ENCODE data around the gene NPRL2. TPM values are rescaled to one million over a fixed set of nuclear protein-coding genes. Genes with fewer than 3 reads are reported as not detected.

The NPRL2 gene
- total RNA-seq, 1 experiment from 2014 or later = 24.1 TPM

GRCh38 chr3:50373146-50374051, 22.8 kb upstream of the NPRL2 start:
- no peak overlapping the region for H3K4me2 ChIP-seq
- H3K79me2 ChIP-seq (ENCODE audit: low read depth) = no peaks in the 10 kb centered on the region
- no peaks in the 10 kb centered on the region for H3K36me3 ChIP-seq (ENCODE audit: low read depth)
- no peaks in the 10 kb centered on the region for H3K4me1 ChIP-seq (replicated peaks; ENCODE audit: insufficient read depth)
- TF ChIP-seq EZH2 (IDR thresholded peaks at IDR 0.05; ENCODE audit: low read depth) (no peak), CTCF (conservative IDR thresholded peaks at IDR 0.05) (no peak)
- no peaks in the 10 kb centered on the region for H3K9me2 ChIP-seq (ENCODE audit: insufficient read depth)
- no peak overlapping the region for H3K4me3 ChIP-seq
- H4K20me1 ChIP-seq (ENCODE audit: insufficient read depth) = no peaks in the 10 kb centered on the region
- intact Hi-C loops (cut with micrococcal nuclease; ENCODE audit: unreplicated experiment) = no loop called here
- peaks cover 32% of the 10 kb centered on the region for H3K27me3 ChIP-seq (ENCODE audit: insufficient read depth, low read depth)
- ChIA-PET POLR2A (ENCODE audit: unreplicated experiment) (no interaction called here), CTCF (no interaction called here)
- no peak overlapping the region for H3K27ac ChIP-seq
- H2AFZ ChIP-seq = no peak overlapping the region
- no peak for DNase-seq
- no peaks in the 10 kb centered on the region for H3K9me3 ChIP-seq (ENCODE audit: insufficient read depth, low read depth)
- BruUV-seq (replicated peaks) = no TSS peak
- no peaks in the 10 kb centered on the region for H3F3A ChIP-seq (ENCODE audit: insufficient read depth, low read depth)

GRCh38 chr3:50372349-50372748, 21.8 kb upstream of the NPRL2 start:
- no peak overlapping the region for H3K27ac ChIP-seq
- POLR2A ChIA-PET (ENCODE audit: unreplicated experiment) = no interaction called here
- no TSS peak for BruUV-seq (replicated peaks)
- H3K4me3 ChIP-seq = no peak overlapping the region
- no peak overlapping the region for H3K4me2 ChIP-seq
- no peaks in the 10 kb centered on the region for H4K20me1 ChIP-seq (ENCODE audit: insufficient read depth)
- intact Hi-C loops (cut with micrococcal nuclease; ENCODE audit: unreplicated experiment) = no loop called here
- H3K36me3 ChIP-seq (ENCODE audit: low read depth) = no peaks in the 10 kb centered on the region
- no peaks in the 10 kb centered on the region for H3K4me1 ChIP-seq (replicated peaks; ENCODE audit: insufficient read depth)
- no peaks in the 10 kb centered on the region for H3F3A ChIP-seq (ENCODE audit: insufficient read depth, low read depth)
- H2AFZ ChIP-seq = no peak overlapping the region
- H3K79me2 ChIP-seq (ENCODE audit: low read depth) = no peaks in the 10 kb centered on the region
- CTCF ChIA-PET = no interaction called here
- H3K27me3 ChIP-seq (ENCODE audit: insufficient read depth, low read depth) = peaks cover 32% of the 10 kb centered on the region
- H3K9me3 ChIP-seq (ENCODE audit: insufficient read depth, low read depth) = no peaks in the 10 kb centered on the region
- TF ChIP-seq EZH2 (IDR thresholded peaks at IDR 0.05; ENCODE audit: low read depth) = no peak
- no peak for TF ChIP-seq CTCF (conservative IDR thresholded peaks at IDR 0.05)
- no peaks in the 10 kb centered on the region for H3K9me2 ChIP-seq (ENCODE audit: insufficient read depth)
- DNase-seq = no peak

DNA sequence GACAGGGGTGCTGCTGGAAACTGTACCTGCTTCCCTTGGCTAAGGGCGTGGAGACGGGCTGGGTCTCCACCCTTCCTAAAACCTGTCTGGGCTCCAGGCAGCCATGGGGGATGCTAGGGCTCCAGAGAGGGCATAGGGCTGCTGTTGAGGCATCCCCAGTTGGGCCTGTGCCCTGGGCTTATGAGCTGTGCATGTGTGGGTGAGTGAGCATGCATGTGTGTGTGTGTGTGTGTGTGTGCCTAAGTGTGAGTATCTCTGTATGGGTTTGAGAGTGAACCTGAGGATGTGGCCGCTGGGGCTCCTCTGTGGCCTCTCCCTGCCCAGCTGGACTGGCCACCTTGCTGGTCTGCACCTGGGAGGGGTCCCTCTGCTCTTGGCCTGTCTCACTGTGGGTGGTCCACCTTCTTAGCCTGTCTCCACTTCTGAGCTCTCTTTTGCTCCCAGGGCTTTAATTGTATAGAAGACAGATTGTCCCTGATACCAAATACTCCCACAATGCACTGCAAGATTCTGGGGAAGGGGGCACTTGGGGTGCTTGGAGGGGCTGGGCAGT, 20.6 kb upstream of the NPRL2 start:
- intact Hi-C loops (cut with micrococcal nuclease; ENCODE audit: unreplicated experiment) = loop anchor here (2.0 kb wide), 1 partner anchor 58 kb away; no protein-coding TSS in a partner anchor
- no peaks in the 10 kb centered on the region for H3K79me2 ChIP-seq (ENCODE audit: low read depth)

More for the DNA sequence above, 20.6 kb upstream of the NPRL2 start:
- no peaks in the 10 kb centered on the region for H3K36me3 ChIP-seq (ENCODE audit: low read depth)
- H3K4me2 ChIP-seq = no peak overlapping the region
- H3K4me3 ChIP-seq = no peak overlapping the region
- no TSS peak for BruUV-seq (replicated peaks)
- H3K9me2 ChIP-seq (ENCODE audit: insufficient read depth) = no peaks in the 10 kb centered on the region
- ChIA-PET CTCF (interaction anchor here (0.6 to 1.0 kb wide), 3 partner anchors 9 to 171 kb away, joined by 4 to 7 read pairs (median 5); no protein-coding TSS in a partner anchor), POLR2A (ENCODE audit: unreplicated experiment) (interaction anchor here (0.8 kb wide), 1 partner anchor 172 kb away, joined by 16 read pairs; no protein-coding TSS in a partner anchor)
- H3K27ac ChIP-seq = no peak overlapping the region
- H4K20me1 ChIP-seq (ENCODE audit: insufficient read depth) = no peaks in the 10 kb centered on the region
- no peaks in the 10 kb centered on the region for H3K9me3 ChIP-seq (ENCODE audit: insufficient read depth, low read depth)
- DNase-seq = no peak
- H3F3A ChIP-seq (ENCODE audit: insufficient read depth, low read depth) = no peaks in the 10 kb centered on the region
- H3K27me3 ChIP-seq (ENCODE audit: insufficient read depth, low read depth) = peaks cover 32% of the 10 kb centered on the region
- H3K4me1 ChIP-seq (replicated peaks; ENCODE audit: insufficient read depth) = no peaks in the 10 kb centered on the region
- no peak overlapping the region for H2AFZ ChIP-seq
- no peak for TF ChIP-seq EZH2 (IDR thresholded peaks at IDR 0.05; ENCODE audit: low read depth)
- no peak for TF ChIP-seq CTCF (conservative IDR thresholded peaks at IDR 0.05)

Measured in PC-9 (cell line).